Cortex of kidney (tissue), 1 donor: ENCODE results near the gene CTCFL.
"Not testable (repeated sequence)": the region's sequence is repeated elsewhere in the genome, so short reads cannot be mapped to it uniquely, and the experiment has no call there.

Experiments used
- DNase-seq: peaks from one replicate; lab custom pipeline; 2025; lab: John Stamatoyannopoulos, UW

Gene CTCFL

DNA sequence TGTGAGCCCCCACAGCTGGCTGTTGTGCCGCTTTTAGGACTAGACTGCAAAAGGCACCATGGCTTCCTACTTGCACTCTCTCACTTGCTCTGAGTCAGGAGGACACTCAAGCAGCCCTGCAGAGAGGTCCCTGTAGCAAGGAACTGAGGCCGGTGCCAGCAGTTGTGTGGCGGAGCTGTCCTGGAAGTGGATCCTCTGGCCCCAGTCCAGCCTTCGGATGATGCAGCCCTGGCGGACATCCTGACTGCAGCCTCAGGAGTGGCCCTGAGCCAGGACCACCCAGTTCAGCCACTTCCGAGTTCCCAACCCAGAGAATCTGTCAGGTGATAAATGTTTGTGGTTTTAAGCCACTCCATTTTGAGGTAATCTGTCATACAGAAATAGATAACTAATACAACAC is 17.5 kb downstream of the CTCFL start:
- no peak for DNase-seq

GRCh38 chr20:57505979-57506378 is 19.0 kb downstream of the CTCFL start:
- no peak for DNase-seq

DNA sequence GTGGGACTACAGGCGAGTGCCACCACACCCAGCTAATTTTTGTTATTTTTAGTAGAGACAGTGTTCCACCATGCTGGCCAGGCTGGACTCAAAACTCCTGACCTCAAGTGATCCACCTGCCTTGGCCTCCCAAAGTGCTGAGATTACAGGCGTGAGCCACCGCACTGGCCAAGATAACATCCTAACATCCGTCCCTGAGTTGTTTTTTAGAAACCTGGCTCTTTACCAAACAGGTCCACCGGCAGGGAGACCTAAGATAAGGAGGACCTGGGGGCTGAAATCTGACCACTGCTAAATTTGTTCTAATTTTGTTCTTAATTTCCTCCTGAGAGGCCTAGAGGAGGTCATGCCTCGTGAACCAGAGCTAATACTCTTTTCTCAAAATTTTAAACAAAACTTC is 20.5 kb downstream of the CTCFL start:
- DNase-seq = no peak

DNA sequence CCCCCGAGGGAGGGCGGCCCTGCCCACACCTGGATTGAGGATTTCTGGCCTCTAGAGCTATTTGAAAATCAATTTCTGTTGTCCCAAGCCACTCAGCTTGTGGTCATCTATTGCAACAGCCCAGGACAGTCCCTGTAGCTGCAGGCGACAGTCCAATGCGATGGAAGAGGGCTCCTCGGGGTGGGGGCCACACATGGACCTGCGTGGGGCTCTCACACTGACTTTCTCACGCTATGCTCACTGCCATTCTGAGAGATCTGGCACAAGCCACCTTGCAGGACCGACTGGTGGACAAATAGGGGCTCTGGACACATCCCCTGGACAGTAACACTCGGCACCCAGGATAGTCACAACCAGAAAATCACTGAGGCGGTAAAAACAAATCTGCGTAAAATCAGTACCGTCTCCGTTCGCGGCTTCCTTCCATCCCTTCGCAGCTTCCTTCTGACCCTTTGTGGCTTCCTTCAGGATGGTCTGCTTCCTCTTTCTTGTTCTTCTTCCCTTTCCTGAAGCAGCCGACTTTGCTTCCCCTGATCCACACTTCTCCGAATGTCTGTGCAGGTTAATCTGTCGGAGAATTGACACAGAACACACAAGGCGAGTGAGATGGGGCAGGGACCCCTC is 21.8 kb downstream of the CTCFL start:
- no peak for DNase-seq

- DNase-seq = no peak
These were observed 22.6 kb downstream of the CTCFL start for GRCh38 chr20:57502336-57502700.

GRCh38 chr20:57501461-57502335 is 23.2 kb downstream of the CTCFL start:
- no peak for DNase-seq

DNA sequence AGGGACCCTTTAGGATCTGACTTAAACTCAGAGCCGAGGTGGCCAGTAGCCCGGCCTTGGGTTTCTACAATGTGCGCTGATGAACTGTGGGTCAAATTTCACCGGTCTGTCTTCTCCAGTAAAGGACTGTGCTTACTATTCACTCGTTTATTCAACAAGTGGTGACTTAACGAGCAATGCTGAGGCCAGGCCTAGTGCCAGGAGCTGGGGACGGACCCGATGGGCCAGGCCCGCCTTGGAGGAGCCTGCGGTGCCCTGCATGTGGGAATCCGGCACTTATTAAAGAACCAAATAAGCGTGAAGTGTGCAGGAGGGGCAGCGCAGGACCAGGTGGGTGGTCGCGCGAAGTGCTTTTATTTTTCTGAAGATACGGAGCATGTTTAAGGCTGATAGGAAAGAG is 24.0 kb downstream of the CTCFL start:
- no peak for DNase-seq

DNA sequence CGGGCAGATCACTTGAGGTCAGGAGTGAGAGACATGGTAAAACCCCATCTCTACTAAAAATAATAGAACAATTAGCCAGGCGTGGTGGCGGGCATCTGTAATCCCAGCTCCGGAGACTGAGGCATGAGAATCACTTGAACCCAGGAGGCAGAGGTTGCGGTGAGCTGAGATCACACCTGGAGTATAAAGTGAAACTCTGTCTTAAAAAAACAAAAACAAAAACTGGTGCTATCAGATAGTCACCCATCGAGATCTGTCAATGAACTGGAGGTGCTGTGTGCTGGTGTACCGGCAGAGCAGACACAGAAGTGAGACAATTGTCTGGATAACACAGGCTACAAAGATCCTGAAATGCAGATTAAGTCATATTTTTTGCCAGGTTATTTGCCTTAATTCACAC is 24.7 kb downstream of the CTCFL start:
- DNase-seq = no peak

GRCh38 chr20:57499676-57500075 is 25.3 kb downstream of the CTCFL start:
- no peak for DNase-seq

DNA sequence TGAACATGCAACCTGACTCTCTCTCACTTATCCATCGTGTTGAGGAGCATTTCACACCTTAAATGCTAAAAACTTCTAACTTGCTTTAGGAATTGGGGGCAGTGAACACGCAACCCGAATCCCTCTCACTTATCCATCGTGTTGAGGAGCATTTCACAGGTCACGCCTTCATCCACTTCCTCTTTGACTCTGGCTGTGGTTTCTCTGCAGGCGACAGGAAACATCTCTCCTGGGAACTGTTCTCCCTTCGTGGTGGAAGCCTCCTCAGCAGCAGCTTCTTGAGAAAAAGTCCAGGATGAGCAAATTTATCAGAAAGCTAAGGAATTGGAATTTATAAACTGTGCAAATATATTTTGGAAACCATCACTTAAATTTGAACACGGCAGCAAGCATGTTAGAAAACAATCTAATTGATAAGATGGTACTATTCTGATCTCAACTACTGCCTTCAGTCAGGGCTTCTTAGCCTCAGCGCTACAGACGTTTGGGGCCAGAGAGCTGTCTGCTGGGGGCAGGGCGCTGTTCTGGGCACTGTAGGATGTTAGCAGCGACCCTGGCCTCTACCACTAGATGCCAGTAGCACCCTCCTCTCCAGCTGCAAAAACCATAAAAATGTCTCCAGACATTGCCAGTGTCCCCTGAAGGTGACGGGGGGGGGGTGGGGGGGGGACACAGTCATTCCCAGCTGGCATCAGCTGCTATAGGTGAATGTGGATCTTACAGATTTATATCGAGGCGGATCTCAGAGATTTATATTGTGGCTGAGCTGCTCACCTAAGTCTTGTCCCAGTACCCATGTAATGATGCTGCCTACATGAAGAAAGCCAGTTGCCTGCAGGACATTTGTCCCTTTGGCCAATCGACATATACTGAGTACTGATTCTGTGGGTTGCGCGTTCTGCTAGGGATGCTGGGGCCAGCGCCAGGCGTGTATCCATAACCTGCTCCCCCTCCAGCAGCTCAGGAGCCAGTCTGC is 26.2 kb downstream of the CTCFL start:
- DNase-seq = no peak

DNA sequence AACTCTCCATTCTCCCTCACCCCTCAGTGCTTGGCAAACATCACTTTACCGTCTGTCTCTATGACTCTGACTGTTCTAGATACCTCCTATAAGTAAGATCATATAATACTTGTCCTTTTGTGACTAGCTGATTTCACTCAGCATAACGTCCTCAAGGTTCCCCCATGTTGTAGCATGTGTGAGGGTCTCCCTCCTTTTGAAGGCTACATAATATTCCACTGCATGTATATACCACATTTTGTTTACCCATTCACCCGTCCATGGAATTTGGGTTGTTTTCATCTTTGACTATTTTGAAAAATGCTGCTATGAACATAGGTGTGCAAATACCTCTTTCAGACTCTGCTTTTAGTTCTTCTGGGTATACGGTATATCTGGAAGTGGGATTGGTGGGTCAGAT is 28.3 kb downstream of the CTCFL start:
- no peak for DNase-seq

DNA sequence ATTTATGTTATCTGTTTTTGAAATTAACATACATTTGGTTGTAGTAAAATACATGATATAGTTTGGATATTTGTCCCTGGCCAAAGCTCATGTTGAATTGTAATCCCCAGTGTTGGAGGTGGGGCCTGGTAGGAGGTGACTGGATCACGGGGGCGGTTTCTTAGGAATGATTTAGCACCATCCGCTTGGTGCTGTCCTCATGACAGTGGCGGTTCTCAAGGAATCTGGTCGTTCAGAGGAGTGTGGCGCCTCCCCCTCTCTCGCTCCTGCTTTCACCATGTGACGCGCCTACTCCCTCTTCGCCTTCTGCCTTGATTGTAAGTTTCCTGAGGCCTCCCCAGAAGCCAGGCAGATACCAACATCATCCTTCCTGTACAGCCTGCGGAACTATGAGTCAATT is 29.0 kb downstream of the CTCFL start:
- DNase-seq = no peak

GRCh38 chr20:57493091-57493615 is 31.8 kb downstream of the CTCFL start:
- no peak for DNase-seq

GRCh38 chr20:57491373-57491772 is 33.6 kb downstream of the CTCFL start:
- no peak for DNase-seq

DNA sequence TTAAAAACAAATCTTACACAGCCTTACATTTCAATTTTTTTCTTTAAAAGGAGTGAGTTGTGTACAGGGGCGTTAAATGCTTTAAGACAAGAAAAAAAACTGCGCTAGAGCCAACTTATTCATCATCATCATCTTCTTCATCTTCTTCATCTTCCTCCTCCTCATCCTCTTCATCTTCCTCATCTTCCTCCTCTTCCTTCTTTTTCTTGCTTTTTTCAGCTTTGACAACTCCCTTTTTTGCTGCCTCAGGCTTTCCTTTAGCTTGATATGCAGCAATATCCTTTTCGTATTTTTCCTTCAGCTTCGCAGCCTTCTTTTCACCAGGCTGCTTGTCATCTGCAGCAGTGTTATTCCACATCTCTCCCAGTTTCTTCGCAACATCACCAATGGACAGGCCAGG is 36.7 kb downstream of the CTCFL start:
- DNase-seq = not testable (repeated sequence)

- DNase-seq = no peak
These were observed 39.2 kb downstream of the CTCFL start for GRCh38 chr20:57485770-57486169.

DNA sequence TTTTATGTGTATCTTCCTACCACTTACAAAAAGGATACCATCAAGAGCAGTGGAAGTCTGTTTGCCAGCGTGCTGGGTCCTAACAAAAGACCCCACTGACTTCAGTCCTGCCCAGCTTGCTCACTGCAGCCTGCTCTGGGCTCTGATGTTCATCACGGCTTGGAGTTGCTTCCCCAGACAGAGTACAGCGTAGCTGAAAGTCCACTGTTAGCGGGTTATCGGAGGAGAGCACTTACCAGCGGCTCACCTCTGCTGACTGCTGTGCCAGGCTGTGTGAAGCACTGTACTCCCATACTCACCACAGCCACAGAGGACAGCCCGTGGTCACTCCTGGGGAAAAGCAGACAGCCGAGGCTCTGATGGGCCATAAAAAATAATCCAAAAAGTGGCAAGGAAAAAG is 40.2 kb downstream of the CTCFL start:
- DNase-seq = no peak

- DNase-seq = no peak
These were observed 41.5 kb downstream of the CTCFL start for GRCh38 chr20:57483287-57484050.

GRCh38 chr20:57482796-57483195 is 42.1 kb downstream of the CTCFL start:
- no peak for DNase-seq

DNA sequence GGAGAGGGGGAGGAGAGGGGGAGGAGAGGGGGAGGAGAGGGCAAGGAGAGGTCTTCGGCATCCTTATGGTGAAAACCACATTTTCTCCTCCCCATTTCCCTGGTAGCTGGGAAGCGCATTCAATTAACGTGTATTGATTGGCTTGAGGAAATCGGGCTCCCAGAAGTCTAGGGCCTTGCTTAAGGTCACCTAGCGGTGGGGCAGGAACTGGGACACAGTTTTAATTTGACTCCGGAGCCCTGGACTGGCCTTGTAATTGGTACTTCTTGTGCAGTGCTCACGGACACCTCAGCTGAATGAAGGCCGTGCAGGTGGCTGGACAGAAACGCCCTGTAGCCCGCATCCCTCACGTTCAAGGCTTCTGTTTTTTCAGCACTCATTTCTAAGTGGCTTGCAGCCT is 42.8 kb downstream of the CTCFL start:
- no peak for DNase-seq

DNA sequence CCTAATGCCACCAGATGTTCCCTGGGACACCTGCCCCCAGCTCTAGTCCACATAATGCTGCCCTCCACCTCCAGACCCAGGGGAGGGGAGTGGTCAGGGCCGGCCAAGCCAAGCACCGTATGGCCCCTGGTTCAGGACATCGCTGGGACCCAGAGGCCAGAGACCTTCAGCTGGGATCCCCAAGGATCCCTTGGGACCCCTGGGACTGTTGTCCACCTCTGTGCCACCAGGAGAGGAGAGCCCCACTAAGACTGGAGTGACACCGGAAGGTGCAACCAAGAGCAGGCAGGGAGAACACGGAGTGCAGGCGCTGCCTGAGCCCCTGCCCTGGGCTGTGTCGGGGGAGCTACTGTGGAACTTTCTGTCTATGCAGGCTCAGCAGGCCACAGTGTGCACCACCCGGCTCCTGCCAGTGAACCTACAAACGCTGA is 43.6 kb downstream of the CTCFL start:
- no peak for DNase-seq
